ENCODE measurements around the gene TOR1A.

TOR1A gene

GRCh38 chr9:129826344-129826743 lies 2.4 kb upstream of the TOR1A start:
- no peak overlapping the region for H3K4me3 ChIP-seq (ENCODE audit: low read depth, low read length)
- in situ Hi-C loops (cut with HindIII; ENCODE audit: low sequenced_read_pairs) = no loop called here
- no peak for DNase-seq (ENCODE audit: low read depth, low spot score)
- TF ChIP-seq CTCF (IDR thresholded peaks at IDR 0.05; ENCODE audit: low read depth, low read length) = no peak

DNA sequence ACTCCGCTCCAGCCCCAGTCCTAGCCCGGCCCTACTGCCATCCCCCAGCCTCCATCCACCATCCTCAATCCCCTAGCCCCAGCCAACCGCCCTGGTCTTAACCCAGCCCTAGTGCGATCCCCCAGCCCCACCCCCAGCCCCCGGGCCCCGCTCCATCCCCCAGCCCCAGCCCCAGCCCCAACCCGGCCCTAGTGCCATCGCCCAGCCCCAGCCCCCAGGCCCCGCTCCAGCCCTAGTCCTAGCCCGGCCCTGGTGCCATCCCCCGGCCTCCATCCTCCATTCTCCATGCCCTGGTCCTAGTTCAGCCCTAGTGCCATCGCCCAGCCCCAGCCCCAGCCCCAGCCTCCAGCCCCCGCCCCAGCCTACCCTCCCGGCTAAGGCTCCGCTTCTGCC lies 398 bp downstream of the TOR1A start:
- peak overlapping the region; percentile 68 for H3K4me3 ChIP-seq (ENCODE audit: low read depth, low read length)
- TF ChIP-seq CTCF (IDR thresholded peaks at IDR 0.05; ENCODE audit: low read depth, low read length) = no peak
- in situ Hi-C loops (cut with HindIII; ENCODE audit: low sequenced_read_pairs) = no loop called here
- DNase-seq (ENCODE audit: low read depth, low spot score) = no peak

DNA sequence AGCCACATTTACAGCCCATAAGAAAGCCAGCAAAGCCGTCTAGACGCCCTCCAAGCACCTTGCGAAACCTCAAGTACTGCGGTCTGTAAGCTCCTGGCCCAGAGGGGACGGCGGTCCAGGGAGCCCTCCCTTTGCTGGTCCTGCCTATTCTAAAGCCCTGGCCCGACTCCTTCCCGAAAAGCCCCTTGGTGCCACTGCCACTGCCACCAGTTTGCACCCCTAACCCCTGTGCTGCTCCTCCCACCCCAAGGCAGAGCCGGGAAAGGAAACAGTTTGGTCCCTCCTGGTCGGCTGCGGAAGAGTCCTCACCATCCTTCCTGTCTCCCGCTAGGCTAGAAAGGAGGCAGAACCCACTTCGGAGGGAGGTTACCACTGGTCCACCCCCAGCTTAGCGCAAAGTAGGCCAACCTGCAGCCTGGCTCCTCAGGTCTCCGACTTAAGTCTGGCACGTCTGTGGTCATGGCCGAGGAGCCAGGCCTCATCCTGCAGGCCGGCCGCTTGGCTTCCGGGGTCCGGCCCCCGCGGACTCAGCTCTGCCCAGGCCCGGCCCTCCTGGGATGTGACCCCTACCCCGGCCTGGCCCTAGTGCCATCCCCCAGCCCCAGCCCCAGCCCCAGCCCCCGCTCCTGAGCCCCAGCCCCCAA lies 916 bp downstream of the TOR1A start:
- DNase-seq (ENCODE audit: low read depth, low spot score) = peak; percentile 18
- no peak for TF ChIP-seq CTCF (IDR thresholded peaks at IDR 0.05; ENCODE audit: low read depth, low read length)

DNA sequence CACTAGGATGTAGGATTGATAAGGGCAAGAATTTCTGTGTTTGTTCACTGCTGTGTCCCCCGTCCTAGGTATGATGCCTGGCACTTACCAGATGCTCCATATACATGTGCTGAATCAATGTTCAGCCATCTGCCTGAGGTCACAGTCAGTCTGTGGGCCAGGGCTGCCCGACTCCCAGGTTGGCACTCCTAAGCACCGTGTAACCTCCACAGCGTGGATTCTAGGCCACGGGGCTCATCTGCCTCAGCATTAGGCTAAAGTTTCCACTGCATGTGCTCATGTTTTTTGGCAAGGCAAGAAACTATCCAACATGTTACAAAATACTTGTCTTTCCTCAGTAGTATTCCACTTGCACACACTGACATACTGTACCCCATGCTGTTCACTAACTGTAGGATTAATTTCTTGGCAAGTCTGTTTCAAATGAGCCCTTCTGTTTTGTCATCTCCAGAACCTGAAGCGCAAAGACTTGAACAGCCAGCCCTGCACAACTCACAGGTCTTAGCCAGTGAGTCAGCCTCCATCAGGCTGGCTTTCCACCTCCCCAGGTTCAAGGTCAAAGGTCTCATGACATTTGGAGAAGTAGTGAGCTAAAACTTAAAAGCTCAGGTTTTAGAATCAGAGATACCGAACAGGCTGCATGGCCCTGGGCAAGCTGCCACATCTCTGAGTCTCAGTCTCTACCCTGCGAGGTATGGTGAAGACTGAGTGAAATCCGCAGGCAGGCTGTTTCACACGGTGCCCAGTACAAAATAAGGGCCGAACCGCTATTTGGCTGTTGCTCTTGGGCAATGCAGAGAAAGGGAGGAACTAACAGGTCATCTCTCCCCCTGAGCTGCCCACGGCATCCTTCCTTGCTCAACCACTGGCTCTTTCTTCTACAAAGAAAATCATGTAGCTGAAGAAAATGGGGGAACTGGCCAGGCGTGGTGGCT lies 7.2 kb downstream of the TOR1A start:
- no peak overlapping the region for H3K4me3 ChIP-seq (ENCODE audit: low read depth, low read length)
- no peak for TF ChIP-seq CTCF (IDR thresholded peaks at IDR 0.05; ENCODE audit: low read depth, low read length)
- no peak for DNase-seq (ENCODE audit: low read depth, low spot score)
- in situ Hi-C loops (cut with HindIII; ENCODE audit: low sequenced_read_pairs) = no loop called here

More for the DNA sequence above, 916 bp downstream of the TOR1A start:
- peak overlapping the region; percentile 68 for H3K4me3 ChIP-seq (ENCODE audit: low read depth, low read length)
- in situ Hi-C loops (cut with HindIII; ENCODE audit: low sequenced_read_pairs) = no loop called here

DNA sequence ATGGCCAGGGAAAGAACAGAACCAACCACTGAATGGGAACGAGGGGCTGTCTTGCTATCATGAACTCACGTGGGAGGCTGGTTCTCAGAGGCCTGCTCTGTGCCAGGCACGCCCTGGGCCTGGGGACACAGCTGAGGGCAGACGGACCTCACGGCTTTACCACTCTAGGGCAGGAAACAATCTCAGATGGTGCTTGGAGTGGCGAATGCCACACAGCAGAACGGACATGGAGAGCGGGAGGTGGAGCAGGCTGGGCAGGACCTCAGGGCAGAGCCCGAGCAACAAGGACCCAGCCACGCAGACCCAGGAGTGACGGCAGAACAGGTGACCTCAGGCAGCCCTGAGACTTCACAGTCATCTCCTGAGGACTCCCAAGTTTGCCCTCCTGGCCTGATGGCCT lies 8.7 kb downstream of the TOR1A start:
- DNase-seq (ENCODE audit: low read depth, low spot score) = no peak
- TF ChIP-seq CTCF (IDR thresholded peaks at IDR 0.05; ENCODE audit: low read depth, low read length) = no peak
- no peak overlapping the region for H3K4me3 ChIP-seq (ENCODE audit: low read depth, low read length)
- in situ Hi-C loops (cut with HindIII; ENCODE audit: low sequenced_read_pairs) = no loop called here

GRCh38 chr9:129814432-129815223 lies 9.3 kb downstream of the TOR1A start:
- no peak for TF ChIP-seq CTCF (IDR thresholded peaks at IDR 0.05; ENCODE audit: low read depth, low read length)
- in situ Hi-C loops (cut with HindIII; ENCODE audit: low sequenced_read_pairs) = no loop called here
- no peak overlapping the region for H3K4me3 ChIP-seq (ENCODE audit: low read depth, low read length)
- DNase-seq (ENCODE audit: low read depth, low spot score) = no peak
